ENCODE measurements around the gene RBBP9.

GRCh38 chr20:18496042-18496441 is 983 bp downstream of the RBBP9 start:
- TF ChIP-seq CTCF (IDR thresholded peaks at IDR 0.05) (no peak), POLR2A (IDR thresholded peaks at IDR 0.05) (no peak)

Measured in adrenal gland (tissue), 5 donors.